GM18519 (cell line): ENCODE measurements around the gene EYA2.
A peak's percentile ranks its signal among the peaks of the same experiment; 100 is the strongest.

Experiments
- ATAC-seq: cut with Tn5 transposase; IDR thresholded peaks from one replicate; pipeline ENCODE4 v1.9.1; 2021; ENCODE audit warnings: mild to moderate bottlenecking, moderate library complexity; ENCODE audit not compliant: unreplicated experiment, low FRiP score

The EYA2 gene

DNA sequence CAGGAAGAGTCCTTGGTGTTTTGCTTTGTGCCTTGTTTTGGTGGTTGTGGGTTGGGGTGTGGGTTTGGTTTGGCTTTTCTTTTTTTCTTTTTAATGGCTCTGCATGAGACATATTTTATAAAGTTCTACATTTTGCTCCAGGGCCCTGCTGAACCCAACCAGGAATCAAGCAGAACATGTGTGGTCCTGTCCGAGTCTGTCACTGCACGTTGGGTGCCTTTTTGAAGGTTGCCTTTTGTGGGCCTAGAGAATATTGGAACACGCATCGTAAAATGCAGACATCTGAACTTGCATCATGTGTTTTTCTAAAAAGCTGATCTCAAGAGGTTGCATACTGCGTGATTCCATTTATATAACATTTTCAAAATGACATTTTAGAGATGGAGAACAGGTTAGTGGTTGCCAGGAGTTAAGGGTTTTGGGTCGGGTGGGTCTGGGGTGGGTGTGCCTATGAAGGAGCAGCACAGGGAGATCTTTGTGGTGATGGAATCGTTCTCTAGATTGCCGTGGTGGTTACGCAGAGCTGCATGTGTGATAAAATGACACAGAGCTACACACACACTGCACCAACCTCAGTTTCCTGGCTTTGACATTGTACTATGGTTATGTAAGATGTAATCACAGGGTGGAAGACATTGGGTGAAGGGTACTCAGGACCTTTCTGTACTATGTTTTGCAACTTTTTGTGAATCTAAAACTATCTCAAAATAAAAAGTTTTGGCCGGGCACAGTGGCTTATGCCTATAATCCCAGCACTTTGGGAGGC is 80.2 kb downstream of the EYA2 start:
- ATAC-seq: no peak

DNA sequence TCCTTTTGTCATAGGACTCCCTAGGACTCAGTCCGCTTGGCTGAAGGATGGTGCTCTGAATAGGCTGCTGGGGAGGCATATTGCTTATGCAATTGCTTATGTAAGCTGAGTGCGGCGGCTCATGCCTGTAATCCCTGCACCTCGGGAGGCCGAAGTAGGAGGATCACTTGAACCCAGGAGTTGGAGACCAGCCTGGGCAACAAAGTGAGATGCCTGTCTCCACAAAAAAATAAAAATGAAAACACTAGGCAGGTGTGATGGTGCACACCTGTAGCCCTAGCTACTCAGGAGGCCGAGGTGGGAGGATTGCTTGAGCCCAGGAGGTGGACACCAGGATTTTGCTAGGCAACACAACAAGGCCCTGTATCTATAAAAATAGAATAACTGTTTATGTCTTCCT is 81.3 kb downstream of the EYA2 start:
- no peak for ATAC-seq

DNA sequence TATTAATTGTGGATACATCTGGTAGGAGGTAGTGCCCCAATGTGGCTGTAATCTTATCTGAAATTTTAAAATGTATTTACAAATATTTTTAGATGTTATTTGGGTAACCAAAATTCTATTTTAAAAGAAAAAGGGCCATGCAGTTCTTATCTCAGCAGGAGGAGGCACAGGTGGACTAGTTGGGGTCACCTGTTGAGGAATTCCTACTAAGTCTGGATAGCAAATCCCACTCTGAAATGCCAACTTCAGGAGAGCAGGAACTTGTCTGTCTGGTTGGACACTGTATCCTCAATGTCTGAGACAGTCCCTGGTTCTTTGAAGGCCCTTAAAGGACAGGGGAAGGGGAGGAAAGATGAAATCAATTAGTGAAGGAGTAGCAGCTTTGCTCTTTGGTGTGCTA is 82.6 kb downstream of the EYA2 start:
- ATAC-seq: no peak

DNA sequence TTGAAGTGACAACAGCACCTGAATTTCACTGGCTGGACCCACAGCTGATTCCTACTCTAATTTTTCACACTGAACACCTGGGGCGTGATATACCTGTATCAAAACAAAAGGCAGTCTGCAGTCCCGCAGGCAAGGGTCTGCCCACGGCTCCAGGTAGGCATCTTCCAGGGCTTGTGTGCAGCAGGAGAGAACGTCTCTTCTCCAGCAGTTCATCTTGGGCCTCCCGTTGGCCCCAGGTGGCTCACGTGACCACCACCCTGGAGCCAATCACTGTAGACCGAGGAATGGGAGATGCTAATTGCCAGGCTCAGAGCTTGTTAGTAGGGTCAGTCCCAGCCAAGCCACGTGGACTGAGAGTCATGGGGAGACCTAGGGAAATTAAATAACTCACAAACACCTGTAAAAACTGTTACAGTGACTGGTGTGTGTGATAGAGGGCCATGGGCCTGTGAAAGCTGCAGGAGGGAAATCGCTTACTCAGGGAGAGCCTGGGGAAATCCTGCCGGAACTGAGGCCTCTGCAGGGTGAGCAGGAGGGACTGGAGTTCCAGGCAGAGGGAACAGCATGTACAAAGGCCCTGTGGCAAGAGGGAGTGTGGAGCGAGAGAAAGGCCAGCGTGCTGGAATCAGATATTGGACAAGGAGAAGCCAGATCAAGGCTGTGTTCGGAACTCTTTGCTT is 83.4 kb downstream of the EYA2 start:
- ATAC-seq: no peak

DNA sequence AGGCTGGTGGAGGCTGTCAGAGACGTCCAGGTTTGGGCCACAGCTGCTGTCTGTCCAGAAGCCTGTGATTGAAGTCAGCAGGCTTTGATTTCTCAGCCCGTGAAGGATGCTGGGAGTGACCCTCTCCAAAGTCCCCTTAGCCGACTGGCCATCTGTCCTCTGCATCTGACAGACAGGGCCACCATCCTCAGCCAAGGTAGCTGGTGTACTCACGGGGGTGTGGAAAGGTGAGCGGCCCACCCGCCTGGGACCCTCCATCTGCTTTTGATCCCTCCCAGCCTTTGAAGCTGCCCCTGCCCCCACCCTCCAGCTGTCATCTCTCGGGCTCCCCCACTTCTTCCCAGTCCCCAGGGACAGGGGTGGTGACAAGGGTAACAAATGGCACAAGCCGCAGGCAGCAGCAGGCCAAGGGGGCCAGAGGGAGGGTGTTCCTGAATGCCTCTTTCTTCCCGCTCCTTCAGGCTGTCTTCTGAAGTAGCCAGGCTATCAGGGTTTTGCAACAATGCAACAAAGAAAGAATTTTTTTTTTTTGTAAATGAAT is 84.4 kb downstream of the EYA2 start:
- ATAC-seq: no peak

DNA sequence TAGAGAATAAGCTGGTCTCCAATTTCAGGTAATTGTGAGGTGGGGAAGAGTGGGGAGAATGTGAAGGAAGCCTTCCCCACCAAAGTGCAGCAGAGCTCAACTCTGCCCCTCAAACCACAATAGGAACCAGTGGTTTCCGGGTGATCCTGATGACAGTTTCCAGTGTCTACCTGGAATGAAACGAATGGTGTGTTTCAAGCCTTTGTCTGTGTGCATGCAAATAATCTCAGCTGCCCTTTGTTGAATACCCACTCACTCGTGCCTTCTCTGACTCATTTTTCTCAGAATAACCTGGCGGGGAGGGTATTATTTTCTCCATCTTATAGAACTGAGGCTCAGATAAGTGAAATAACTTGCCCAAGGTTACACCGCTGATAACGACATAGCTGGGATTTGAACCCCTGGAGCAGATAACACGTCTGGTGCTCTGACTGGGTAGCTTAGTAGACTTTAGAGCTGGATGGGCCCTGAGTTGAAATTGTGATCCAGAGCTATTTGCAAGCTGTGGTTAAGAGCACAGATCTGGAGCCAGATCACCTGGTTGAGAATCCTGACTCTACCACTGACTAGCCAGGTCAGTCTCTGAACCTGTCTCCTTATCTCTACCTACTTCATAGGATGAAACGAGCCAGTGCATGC is 85.1 kb downstream of the EYA2 start:
- no peak for ATAC-seq

DNA sequence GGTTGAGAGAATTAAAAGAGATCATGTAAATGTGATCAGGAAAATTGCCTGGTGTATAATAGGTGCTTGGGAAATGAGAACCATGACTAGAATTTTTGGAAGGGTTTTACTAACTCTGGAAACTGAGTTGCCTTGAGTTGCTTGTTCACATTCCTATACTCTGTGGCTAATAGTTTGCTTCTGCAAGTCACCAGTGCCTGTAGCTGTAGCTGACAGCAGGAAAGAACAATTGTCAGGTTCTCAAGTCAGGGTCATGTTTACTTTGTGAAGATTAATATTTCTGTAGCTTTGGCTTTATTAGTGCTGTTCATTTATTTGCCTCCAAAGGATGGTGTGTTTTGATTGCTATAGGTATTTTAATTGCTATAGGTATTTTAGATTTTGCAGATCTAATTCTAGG is 86.5 kb downstream of the EYA2 start:
- no peak for ATAC-seq

DNA sequence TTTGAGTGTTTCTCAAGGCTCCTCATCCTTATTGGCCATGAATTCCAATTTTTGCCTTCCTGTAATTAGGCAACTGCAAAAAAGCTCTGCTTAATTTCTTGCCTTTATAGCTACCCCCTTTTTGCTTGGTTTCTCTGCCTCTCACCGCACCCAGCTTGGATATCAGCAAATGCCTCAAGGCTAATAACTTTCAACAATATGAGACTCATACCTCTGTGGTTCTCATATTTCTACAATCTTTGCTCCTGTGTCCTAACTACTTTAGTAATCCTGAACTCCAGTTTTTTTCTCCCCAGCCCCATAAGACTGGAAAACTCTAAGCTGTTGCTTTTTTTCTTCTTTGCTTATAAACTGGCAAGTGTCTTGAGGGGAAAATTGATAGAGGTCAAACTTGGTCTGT is 88.8 kb downstream of the EYA2 start:
- ATAC-seq: no peak

DNA sequence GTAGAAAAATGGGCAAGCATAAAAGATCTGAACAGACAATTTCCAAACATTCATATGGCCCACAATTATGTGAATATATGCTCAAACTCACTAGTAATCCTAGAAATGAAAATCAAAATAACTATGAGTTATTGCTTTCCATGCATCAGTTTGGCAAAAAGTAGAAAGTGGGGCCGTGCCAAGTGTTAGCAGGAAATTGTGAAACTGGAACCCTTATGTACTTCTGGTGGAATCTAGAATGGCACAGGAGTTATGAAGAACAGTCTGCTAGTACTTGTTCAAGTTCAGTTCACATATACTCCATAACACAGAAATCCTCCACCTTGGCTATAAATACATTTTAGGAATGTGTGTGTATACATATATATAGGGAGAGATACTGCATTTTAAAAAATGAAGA is 89.8 kb downstream of the EYA2 start:
- no peak for ATAC-seq

DNA sequence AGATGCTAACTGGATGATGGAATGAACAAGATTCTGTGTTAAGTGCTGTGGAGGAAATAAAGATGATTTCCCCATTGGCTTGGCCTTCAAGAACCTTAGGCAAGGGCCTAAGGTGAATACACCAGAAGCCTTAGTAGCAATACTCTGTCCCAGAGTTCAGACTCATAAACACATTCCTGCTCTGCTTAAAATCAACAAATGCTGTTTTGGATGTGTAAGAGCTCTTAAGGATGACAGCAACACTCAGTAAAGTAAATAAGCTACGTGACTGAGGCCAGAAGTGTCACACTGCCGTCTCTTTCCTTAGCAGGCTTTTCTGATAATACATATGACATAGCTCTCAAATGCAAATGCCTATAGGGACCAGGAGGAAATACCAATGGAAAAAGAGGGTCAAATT is 90.6 kb downstream of the EYA2 start:
- no peak for ATAC-seq

DNA sequence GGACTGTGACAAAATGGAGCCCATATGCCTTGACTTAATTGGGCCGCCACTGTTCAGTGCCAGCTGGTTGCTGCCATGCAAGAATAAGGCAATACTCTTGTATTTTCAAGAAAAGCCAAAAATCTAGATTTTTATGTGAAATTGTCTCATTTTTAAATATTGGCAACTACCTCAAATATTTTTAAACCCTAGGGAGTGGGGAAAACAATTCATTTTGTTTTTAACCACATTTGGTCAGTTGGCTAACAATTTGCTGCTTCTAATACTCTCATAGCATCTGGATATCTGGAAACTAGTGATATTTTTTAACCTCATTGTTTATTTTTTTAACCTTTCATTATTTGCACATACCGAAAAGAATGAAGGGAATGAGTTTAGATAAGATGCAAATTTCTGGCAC is 91.0 kb downstream of the EYA2 start:
- no peak for ATAC-seq

DNA sequence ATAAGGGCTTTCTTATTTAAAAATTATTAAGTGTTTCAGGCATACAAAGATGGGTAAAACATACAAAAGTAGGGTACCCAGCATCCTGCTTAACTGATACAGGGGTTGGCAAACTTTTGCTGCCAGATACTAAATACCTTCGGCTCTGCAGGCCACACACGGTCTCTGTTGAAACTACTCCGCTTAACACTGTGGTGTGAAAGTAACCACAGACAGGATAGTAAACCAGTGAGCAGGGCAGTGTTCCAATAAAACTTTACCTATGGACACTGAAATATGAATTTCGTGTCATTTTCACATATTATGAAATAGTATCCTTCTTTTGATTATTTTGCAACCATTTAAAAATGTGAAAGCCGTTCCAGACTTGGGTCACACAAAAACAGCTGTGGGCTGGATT is 92.4 kb downstream of the EYA2 start:
- no peak for ATAC-seq

DNA sequence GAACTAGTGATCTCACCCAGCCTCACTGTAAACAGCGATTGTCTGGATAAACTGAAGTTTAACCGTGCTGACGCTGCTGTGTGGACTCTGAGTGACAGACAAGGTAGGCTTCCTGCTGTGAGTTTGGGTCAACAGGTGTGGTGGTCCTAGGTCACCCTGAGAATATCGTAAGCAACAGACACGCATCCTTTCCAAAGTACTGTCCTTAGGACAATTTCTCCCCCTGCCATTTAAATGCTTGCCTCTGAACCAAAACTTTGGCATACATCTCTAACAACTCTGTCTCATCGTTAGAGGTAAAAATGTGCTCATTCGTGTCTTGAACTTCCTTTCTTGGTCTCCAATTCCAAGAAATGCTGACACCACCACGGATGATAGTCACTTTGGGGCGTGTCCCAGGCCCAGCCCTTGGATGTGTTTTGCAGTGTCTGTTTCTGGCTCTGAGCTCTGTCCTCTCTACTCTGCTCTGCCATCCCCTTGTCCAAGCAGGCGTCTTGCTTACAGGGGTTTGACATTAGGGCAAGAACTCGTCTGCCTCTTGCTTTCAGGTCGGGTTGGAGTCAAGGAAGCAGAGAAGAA is 95.5 kb downstream of the EYA2 start:
- ATAC-seq: no peak

DNA sequence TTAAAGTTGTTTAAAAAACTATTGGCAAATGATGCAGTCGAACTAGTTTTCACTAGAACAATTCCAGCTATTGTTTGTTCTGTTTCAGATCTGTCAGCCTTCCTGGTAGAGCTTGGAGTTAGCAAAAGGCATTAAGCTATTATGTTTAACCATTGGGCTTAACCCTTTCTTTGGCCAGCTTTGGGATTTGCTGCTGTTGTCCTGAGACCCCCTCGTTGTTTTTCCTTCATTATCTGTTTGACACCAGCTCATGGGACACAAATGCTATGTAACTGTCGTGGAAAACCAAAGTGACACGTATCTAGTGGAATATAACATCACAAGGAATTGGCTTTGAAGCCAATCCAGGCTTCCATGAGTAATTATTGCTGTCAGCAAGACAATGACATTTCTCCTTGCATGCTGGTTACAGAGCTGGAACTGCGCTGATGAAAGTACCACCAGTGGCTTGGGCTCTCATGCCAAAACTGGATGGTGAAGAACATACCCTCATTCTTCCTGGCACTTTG is 96.0 kb downstream of the EYA2 start:
- no peak for ATAC-seq

DNA sequence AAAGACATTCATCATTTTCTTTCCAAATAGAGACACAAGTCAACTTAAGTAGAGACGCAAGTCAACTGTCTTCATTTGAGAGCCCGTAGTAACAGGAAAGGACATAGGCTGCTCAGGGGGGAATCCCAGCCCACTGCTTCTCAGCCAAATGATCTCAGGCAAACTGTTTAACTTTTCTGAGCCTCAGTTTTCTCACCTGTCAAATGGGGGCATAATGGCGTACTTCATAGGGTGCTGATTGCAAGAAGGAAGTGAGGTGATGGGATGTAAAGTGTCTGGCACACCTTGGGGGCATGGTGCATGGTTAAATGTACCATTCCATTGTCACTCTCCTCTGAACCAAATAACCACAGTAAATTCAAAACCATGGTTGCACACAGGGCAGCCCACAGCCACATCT is 96.5 kb downstream of the EYA2 start:
- no peak for ATAC-seq

DNA sequence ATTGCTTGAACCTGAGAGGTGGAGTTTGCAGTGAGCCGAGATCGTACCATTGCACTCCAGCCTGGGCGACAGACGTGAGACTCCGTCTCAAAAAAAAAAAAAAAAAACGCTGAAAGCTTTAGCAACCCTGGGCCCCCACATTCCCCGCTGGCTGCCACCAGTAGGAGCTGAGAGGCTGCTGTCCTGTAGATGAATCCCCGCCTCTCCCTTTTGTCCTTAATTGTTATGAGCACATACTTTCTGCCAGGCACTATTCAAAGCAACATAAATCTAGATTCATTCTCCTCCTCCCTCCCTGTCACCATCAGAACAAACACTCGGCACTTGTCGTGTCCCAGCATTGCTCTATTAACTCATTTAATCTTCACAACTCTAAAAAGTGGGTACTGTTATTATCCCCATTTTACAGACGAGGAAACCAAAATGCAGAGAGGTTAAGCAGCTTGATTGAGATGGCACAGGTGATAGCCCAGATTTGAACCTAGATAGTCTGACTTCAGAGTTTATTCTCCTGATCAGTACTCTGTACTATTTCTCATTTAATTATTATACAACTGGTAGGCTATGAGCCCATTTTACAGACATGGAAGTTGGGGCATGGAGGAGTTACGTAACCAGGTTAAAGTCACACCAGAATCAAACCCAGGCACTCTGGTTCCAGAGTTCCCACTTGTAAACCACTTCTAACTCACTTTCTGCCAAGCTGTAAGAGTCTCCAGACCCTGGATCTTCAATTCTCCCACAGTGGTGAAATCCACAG is 97.4 kb downstream of the EYA2 start:
- no peak for ATAC-seq

DNA sequence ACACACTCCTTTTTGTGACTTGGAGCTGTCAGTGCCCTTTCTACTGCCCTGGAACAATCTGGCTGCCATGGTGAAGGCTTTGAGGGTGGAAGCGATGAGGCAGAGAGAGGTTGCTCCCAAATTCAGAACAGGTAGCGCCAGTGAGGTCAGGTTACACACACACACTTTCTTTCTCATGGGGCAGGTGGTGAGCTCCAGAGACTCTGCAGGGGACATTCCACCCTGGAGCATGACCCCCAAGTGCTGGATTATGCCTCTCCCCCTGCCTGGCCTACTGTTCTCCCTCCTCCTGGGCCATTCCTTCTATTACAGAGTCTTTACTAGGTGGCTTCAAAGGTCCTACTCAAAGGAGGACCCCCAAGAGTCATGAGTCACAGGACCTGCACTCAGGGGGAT is 98.0 kb downstream of the EYA2 start:
- no peak for ATAC-seq

DNA sequence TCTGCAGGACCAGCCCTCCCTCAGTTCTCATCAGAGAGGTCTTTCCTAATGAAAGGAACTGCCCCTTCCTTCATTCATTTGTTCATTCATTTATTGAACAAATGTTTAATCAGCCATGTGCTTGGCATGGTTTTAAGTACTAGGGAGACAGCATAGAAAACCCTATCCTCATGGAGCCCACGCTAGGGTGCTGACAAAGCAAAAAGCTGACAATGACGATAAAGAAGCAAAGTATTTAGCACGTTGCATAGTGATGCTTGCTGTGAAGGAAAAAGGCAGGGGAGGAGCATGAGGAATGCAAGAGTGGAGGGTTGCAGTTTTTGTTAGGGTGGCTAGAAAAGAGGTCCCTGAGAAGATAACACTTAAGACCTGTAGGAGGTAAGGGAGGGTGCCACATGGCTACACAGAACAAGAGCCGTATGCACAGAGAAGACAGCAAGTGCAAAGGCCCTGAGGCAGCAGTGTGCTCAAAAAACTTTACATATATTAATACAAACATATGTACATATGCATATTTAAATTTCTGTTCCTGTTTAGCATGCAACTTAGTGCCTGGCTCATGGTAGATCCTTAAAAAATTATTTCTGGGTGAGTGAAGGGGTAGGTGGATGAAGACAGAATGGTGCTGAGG is 98.9 kb downstream of the EYA2 start:
- no peak for ATAC-seq

DNA sequence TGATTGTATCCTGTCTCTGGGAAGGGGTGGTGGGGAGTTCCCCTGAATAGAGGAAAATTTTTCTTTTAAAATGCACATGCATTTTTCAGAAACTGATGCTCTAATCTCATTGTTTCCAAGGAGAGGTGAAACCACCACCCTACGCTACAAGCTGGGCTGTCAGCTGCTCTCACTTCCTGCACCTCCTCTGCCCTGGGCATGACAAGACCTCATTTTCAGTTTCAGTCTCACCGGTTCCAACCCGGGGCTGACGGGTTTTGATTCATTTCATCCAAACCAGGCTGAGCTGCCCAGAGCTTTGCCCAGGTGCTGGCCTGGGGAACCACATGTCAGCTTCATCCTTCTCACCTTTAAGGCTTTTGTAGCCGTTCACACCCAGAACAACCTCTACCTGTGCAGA is 99.7 kb downstream of the EYA2 start:
- peak; percentile 76 for ATAC-seq

DNA sequence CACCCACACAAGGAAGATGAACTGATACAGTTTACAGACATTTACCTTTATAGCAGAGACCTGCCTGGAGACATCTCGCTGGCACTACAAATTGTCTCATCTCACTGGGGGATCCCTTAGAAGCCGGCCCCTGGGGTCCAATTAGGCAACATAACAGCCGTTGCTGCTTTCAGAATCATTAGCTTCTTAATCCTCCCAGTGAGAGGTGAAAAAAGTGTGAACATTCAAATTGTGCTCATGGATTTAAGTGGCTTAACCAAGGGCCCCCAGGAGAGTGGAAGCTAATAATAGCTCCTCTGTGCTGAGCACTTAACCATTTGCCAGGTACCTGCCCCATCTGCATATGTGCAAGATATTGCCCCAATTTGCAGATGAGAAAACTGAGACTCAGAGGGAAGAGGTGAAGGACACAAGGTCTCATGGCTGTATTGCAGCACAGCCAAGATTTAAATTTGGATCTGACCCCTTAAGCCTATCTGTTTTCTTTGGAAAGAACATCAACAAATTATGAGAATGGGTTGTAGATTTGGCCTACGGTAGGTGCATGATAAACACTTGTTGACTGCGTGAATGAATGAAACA is 101.0 kb downstream of the EYA2 start:
- ATAC-seq: no peak
